ENCODE results near the gene RPS14.

RPS14 gene

DNA sequence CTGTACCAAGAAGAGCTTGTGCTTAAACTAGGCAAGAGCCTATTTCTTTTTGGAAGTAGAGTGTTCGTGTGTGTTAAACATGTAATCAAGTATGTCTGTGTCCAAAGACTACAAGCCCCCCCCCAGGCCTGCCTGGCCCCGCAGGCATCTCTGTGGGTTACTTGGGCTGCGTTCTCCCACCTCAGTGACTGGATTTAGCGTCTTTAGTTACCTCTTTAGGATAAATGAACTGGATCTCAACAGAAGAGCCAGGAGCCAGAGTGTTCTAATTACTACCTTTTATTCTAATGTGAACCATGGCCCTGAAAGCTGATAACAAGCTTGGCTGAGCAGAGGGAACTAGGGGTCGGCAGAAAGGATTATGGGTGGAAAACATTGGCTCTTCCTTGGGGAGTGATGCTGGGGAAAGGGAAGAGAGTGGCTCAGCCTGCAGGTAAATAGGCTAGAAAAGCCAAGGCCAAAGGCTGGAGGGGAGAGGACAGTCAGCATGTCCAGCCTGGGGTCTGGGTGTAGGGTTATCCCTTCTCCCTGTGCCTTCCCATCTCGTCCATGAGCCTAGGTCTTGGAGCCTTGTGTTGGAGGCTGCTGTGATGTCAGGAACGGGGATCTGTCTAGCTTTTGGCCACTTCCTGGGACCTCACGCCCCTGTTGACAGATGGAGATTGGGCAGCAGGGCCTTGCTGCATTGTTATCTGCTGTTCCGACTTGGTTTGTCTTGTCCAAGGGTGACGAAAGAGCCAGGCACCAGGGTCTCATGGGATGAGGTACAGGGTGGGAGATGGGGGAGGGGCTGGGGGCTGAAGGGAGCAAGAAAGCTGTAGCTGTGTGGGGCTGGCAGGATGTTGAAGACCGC lies 47.9 kb downstream of the RPS14 start:
- no peak for DNase-seq (ENCODE audit: low spot score)
- FAIRE-seq = no peak

DNA sequence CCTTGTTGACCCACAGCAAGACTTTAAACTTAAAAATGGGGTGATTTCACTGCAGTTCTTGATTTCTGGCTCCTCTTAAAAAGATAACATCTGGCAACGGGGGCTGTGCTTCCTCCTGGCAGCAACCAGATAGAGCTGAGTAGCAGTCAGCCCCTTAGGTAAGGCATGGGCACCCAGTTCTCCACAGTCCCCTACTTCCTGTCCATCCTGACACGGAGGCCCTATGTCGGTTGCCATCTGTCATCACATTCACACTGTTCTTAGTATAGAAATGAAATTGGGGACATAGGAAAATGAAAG lies 48.5 kb downstream of the RPS14 start:
- no peak for DNase-seq (ENCODE audit: low spot score)
- no peak for FAIRE-seq

DNA sequence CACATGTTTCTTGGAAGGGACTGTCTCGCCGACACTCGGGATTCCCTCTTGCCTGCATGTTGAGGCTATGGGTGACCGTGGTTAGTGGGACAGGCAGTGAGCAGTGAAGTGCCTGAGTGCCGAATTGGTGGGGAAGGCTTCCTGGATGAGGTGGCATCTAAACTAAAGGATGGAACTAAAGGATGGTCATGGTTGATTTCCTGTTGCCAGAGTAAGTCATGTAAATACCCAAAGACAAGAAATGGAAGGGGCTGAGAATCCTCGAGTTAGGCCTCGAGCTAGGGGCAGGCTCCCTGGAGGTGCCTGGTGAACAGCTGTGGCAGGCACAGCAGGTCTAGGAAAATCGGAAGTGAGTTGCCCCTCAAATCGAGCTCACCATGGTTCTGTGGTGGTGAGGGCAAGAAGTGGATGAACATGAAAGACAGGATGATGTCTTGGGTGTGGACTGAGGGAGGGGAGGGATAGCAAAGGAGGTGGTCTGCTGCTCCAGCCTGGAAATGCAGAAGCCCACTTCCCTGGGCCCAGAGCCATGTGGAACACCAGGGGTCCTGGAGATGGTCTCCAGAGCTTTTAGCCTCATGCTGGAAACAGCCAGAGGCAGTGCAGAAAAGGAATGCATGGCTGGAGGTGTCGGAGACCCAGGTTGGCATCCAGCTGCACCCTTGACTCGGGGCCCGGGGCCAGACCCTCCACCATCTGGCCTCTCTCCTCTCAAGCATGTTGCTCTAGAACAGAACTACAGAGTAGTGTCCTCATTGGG lies 49.0 kb downstream of the RPS14 start:
- FAIRE-seq = peak; percentile 53
- DNase-seq (ENCODE audit: low spot score) = no peak

DNA sequence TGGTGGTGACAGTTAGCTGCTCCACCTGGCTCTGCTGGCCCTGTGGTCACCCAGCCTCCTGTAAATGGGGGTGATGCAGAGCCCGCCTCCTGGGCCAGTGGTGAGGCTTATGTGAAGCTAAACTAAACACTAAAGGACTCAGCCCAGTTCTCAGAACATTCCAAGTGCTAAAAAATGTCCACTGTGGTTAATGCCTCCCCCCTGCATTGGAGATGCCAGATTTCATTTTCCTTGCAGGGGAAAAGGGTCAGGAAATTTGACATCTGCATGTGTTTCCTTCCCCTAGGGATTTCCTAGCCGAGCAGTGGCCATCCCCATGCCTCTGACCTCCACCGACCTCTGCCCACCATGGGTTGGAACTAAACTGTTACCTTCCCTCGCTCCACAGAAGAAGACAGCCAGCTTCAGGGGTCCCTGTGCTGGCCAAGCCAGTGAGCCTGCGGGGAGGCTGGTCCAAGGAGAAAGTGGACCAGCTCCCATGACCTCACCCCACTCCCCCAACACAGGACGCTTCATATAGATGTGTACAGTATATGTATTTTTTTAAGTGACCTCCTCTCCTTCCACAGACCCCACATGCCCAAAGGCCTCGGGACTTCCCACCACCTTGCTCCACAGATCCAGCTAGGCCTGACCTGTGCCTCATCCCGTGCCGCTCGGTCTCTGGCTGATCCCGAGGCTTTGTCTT lies 49.9 kb downstream of the RPS14 start:
- no peak for FAIRE-seq
- DNase-seq (ENCODE audit: low spot score) = no peak

DNA sequence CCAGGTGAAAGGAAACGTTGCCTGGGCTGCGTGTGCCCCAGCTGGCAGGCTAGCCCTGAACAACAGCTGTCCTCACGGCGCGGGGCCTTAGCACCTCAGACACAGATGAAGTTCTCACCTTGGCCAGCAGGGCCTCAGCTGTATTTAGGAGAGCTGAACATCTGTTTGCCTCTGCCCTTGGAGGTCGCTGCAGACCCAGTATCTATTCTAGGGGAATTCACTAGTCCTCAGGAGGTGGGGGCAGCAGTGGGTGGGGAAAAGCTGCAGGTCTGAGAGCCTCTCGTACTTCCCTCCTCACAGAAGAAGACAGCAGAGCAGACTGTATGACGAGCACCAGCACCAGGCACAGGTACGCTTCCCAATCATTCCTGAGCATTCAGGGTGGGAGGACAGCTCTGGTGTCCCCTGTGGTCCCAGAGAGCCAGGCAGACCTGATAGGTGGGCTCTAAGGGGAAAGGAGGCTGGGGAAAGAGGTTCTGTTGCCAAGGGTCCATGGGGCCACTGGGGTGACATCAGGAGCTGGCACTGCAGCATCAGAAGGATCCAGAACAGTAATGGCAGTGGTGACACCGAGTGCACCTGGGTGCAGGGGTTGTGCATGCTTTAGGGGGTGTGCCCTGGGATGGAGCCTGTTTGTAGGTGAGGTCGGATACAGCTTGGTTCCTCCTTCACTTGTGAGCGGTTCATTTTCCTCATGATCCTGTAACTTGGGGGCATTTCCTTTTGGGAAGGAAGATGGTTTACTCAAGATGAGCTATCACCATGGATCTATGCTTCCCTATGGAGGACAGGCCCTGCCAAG lies 50.6 kb downstream of the RPS14 start:
- DNase-seq (ENCODE audit: low spot score) = no peak
- FAIRE-seq = no peak

DNA sequence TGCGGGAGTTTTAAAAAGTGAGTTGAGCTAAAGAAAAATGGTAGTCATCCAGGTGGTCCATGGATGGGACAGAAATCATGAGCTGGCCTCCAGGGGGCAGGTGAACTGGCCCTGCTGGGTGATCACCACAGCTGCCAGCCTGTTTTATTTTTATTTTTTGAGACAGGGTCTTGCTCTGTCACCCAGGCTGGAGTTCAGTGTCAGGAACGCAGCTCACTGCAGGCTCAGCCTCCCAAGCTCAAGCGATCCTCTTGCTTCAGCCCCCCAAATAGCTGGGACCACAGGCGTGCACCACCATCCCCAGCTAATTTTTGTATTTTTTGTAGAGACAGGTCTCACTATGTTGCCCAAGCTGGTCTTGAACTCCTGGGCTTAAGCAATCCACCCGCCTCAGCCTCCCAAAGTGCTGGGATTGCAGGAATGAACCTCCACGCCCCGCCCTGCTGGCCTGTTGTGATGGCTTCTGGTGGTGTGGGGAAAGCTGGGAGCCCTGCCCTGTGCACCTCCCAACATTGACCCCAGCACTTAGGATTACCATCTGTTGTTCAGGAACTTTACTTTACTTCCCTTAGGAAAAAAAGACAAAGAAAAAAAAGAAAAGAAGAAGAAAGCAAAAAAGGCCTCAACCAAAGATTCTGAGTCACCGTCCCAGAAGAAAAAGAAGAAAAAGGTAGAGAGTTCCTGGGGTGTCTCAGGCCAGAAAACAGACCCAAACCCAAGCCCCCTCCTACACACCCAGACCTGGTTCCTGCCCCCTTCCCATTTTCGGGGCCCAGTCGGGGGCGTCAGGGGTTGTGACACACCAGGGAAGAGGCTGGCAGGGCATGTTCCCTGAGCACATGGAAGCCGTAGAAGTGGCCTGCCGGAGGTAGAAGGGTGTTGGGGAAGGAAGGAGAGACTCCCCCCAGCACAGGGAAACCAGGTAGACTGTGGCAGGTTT lies 51.5 kb downstream of the RPS14 start:
- FAIRE-seq (no peak), DNase-seq (ENCODE audit: low spot score) (no peak)

DNA sequence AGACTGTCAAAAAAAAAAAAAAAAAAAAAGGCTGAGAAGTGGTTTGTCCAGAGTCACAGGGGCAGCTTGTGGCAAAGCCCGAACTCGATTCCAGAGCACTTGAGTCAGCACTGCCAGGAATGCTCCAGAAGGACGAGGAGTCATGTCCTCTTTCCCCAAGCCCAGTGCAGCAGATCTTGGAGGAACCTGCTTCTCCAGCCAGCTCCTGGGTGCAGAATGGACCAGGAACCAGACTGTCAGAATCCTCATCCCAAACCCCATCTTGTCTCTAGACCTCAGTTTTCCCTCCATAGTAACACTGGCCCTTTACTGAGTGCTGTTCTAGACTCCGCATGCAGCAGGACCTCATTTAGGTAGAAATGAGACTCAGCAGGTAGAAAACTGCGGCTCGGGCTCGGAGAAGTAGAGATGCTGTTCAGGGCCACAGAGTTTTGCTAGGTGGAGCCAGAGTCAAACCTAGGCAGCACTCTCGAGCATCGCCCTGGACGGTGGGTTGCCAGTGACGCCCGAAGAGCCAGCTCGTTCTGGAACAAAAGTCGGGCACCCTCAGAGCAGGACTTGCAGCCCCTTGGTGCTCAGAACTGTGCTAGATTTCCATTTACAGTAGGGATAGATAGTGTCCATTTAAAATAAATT lies 52.3 kb downstream of the RPS14 start:
- FAIRE-seq = no peak
- DNase-seq (ENCODE audit: low spot score) = no peak

DNA sequence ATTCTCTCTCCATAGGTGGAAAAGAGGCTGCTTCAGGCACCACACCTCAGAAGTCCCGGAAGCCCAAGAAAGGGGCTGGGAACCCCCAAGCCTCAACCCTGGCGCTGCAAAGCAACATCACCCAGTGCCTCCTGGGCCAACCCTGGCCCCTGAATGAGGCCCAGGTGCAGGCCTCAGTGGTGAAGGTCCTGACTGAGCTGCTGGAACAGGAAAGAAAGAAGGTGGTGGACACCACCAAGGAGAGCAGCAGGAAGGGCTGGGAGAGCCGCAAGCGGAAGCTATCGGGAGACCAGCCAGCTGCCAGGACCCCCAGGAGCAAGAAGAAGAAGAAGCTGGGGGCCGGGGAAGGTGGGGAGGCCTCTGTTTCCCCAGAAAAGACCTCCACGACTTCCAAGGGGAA lies 53.3 kb downstream of the RPS14 start:
- DNase-seq (ENCODE audit: low spot score) = no peak
- FAIRE-seq = no peak

DNA sequence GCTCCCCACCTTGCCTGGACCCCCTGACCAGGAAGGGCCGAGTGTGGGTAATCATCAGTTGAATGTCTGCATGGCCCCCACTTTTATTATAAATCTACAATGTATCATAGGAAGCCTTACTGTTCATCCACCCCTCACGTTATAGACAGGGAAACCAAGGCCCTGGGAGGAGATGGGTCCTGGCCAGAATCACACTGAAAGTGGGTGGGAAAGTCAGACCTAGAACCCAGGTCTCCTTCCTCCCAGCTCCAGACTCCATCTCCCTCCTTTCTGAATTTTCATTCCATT lies 53.9 kb downstream of the RPS14 start:
- DNase-seq (ENCODE audit: low spot score) (no peak), FAIRE-seq (no peak)

DNA sequence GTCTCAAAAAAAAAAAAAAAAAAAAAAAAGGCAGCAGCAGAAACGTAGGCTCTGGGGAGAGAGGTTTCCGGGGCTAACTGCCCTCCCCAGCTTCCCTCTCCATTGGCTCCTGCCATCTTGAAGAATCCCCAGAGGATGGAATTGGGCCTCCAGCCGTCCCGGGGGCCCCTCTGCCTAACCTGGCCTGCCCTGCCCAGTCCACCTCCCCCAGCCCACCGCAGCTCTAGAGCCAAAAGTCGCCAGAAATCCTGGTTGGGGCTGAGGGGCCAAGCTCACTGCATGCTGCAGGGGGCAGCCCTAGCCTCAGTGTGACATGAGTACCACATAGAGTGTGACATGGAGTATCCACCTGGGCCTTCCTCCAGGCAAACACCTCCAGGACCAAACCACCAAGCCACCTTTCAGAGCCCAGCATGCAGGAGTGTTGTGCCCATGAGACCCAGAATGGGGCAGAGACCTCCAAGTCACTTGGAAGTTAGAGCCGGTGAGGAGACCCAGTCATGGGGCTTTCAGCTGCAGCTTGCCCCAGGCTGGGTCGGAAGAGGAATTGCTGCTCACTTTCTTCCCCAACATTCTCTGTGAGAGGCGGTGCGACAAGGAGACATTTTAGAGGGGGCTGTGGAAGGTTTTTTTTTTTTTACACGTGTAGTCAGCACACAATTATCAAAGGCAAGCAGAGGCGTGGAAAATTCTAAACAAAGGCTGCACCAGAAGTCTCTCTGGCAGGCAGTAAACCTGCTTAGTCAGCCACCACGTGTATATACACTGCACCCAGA lies 54.4 kb downstream of the RPS14 start:
- DNase-seq (ENCODE audit: low spot score) (no peak), FAIRE-seq (no peak)

DNA sequence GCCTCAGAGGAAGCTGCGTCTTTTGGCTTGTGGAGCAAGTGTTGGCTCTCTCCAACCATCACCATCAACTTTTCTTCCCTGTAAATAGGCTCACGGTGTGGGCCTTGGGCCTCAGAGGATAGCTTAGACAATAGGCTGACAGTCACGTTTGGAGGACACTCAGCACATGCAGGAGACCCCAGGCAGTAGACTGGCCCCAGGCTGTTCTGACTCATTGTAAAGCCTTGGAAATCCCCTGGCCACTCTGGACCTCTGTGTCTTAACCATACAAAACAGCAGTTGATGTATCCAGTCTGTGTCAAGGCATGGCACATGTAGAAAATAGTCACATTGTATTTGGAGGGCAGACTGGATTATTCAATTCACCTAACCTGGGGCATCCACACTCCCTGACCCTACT lies 55.4 kb downstream of the RPS14 start:
- FAIRE-seq = no peak
- no peak for DNase-seq (ENCODE audit: low spot score)

DNA sequence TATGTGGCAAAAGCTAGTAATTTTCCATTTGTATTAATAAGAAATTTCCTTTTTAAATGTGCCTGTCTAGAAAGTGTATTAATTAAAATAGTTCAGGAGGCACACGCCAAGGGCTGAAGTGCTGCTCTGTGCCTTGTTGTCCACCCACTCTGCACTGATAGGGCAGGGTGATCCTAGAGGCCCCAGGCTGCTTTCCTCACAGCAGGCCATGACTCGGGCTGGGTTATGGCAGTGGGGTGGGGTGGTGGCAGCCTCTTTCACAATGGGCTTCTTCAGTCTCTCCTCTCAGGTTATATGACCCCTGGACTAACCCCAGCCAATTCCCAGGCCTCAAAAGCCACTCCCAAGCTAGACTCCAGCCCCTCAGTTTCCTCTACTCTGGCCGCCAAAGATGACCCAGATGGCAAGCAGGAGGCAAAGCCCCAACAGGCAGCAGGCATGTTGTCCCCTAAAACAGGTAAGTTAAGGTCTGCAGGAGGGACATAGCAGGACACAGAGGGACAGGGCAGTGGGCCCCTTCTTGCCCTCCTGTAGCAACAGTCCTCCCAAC lies 56.4 kb downstream of the RPS14 start:
- DNase-seq (ENCODE audit: low spot score) = no peak
- no peak for FAIRE-seq

DNA sequence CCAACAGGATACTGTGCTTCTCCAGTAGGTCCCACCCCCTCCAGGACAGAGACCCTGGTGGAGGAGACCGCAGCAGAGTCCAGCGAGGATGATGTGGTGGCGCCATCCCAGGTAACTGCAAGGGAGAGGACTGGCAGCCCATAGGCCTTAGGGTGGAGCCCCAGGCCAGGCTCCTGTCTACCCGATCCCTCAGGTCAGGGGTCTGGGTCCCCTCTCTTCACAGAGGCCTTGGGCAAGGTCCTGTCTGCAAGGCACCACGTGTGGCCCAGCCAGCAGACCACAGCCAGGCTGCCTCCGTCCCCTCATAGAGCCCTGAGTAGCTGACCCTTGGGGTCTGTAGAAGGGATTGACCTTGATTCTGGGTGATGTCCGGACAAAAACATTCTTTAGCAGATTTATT lies 56.9 kb downstream of the RPS14 start:
- FAIRE-seq (no peak), DNase-seq (ENCODE audit: low spot score) (no peak)
